Measurements from ENCODE around the gene ANGPTL7. TPM values are rescaled to one million over a fixed set of nuclear protein-coding genes. Genes with fewer than 3 reads are reported as not detected.

The ANGPTL7 gene
- total and polyA plus RNA-seq, 10 of the 15 experiments (the other 5 are each of a cell fraction or from before 2014, with no cell fraction given), result 0.09 TPM; not detected in 9

DNA sequence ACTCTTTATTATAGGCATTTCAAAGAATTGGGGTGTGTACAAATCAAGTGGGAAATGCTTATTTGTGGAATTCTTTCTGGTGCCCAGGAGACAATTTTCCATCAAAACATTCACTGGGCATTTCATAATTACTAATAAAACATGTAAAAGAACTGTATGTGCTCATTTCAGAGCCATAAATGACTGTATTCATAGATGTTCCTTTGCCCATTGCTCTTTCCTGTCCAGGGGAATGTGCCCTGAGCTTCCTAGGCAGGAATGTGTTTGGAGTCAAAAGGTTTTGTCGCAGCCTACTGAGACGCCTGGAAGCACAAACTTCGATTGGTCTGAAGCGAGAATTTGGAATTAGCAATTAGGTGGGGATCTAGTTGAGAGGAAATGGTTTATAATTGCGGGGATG, 45.8 kb upstream of the ANGPTL7 start:
- Histone ChIP-seq H3K79me2 (ENCODE audit: control insufficient read depth, insufficient read depth, low read length) (no peaks in the 10 kb centered on the region), H3K4me2 (ENCODE audit: control insufficient read depth, insufficient read depth) (no peak overlapping the region), H3K27me3 (replicated peaks in 1 of 2; ENCODE audit: control insufficient read depth in 2 of 2, insufficient read depth in 2 of 2, low read length in 1 of 2) (no peaks in the 10 kb centered on the region), H3K4me3 (no peak overlapping the region), H3K4me1 (ENCODE audit: control insufficient read depth, insufficient read depth, low read length) (no peaks in the 10 kb centered on the region), H3K36me3 (ENCODE audit: control insufficient read depth in 2 of 2, insufficient read depth in 2 of 2, low read length in 1 of 2) (peaks cover 7 to 17% of the 10 kb centered on the region in 2 experiments), H2AFZ (ENCODE audit: control insufficient read depth, low read depth, low read length) (no peak overlapping the region), H3K27ac (ENCODE audit: control insufficient read depth, insufficient read depth) (no peak overlapping the region), H3K9ac (ENCODE audit: control insufficient read depth, insufficient read depth, low read length) (no peak overlapping the region), H4K20me1 (ENCODE audit: control insufficient read depth, insufficient read depth) (no peaks in the 10 kb centered on the region), H3K9me3 (replicated peaks; ENCODE audit: control insufficient read depth, insufficient read depth, low read length) (no peaks in the 10 kb centered on the region)
- BruUV-seq (replicated peaks), result no TSS peak
- CTCF ChIA-PET, result no interaction called here
- no peak for DNase-seq (ENCODE audit: low read depth, low spot score)
- RAD21 ChIA-PET (ENCODE audit: unreplicated experiment), result no interaction called here
- POLR2A ChIA-PET, result no interaction called here
- in situ Hi-C loops (cut with MboI), result no loop called here
- intact Hi-C loops (cut with micrococcal nuclease; ENCODE audit: unreplicated experiment), result no loop called here
- SMC1A ChIA-PET (ENCODE audit: uncharacterized antibody, unreplicated experiment), result no interaction called here
- FAIRE-seq, result no peak
- ATAC-seq, result no peak
- TF ChIP-seq IKZF2 (IDR thresholded peaks at IDR 0.05) (no peak), MEF2B (IDR thresholded peaks at IDR 0.05; ENCODE audit: partially characterized antibody, poor library complexity, severe bottlenecking) (no peak), TAF1 (IDR thresholded peaks at IDR 0.05; ENCODE audit: borderline replicate concordance, low read depth, low read length) (no peak)
- WGBS (ENCODE audit: insufficient coverage, insufficient replicate concordance, low lambda C conversion rate, missing lambda C conversion rate), result 95% methylated on average over 5 of the region's 5 CpGs

DNA sequence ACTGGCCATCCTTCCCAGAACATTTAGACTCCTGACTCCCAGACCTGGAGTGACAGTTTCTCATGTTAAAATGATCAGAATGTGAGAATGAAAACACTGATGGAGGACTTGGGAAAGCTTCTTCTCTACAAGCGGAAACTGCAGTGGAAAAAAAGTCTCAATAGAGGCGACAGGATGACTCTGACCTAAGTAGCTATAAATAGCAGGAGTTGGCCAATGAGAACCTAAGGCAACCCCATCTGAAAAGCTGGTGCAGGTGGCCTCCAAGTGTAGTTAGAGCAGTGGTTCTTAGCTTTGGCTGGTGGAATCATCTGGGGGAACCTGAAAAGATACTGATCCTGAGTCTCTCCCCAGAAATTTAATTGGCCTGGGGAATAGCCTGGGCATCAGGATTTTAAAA, 45.2 kb upstream of the ANGPTL7 start:
- 87% methylated on average over 2 of the region's 2 CpGs for WGBS (ENCODE audit: insufficient coverage, insufficient replicate concordance, low lambda C conversion rate, missing lambda C conversion rate)
- ChIA-PET POLR2A (no interaction called here), RAD21 (ENCODE audit: unreplicated experiment) (no interaction called here), CTCF (no interaction called here), SMC1A (ENCODE audit: uncharacterized antibody, unreplicated experiment) (no interaction called here)
- intact Hi-C loops (cut with micrococcal nuclease; ENCODE audit: unreplicated experiment) (no loop called here), in situ Hi-C loops (cut with MboI) (no loop called here)
- H4K20me1 ChIP-seq (ENCODE audit: control insufficient read depth, insufficient read depth), result no peaks in the 10 kb centered on the region
- ATAC-seq (no peak), DNase-seq (ENCODE audit: low read depth, low spot score) (no peak), FAIRE-seq (no peak)
- H3K79me2 ChIP-seq (ENCODE audit: control insufficient read depth, insufficient read depth, low read length), result no peaks in the 10 kb centered on the region
- no peaks in the 10 kb centered on the region for H3K27me3 ChIP-seq (replicated peaks in 1 of 2; ENCODE audit: control insufficient read depth in 2 of 2, insufficient read depth in 2 of 2, low read length in 1 of 2)
- no peak for TF ChIP-seq POU2F2 (IDR thresholded peaks at IDR 0.05; ENCODE audit: borderline replicate concordance, low read depth, low read length)
- TF ChIP-seq SUPT20H (IDR thresholded peaks at IDR 0.05; ENCODE audit: borderline replicate concordance, control insufficient read depth, low read depth, low read length), result no peak
- no peak for TF ChIP-seq ZNF207 (IDR thresholded peaks at IDR 0.05; ENCODE audit: borderline replicate concordance)
- BruUV-seq (replicated peaks), result no TSS peak
- H2AFZ ChIP-seq (ENCODE audit: control insufficient read depth, low read depth, low read length), result no peak overlapping the region
- no peaks in the 10 kb centered on the region for H3K4me1 ChIP-seq (ENCODE audit: control insufficient read depth, insufficient read depth, low read length)
- H3K36me3 ChIP-seq (ENCODE audit: control insufficient read depth in 2 of 2, insufficient read depth in 2 of 2, low read length in 1 of 2), result peaks cover 7 to 13% of the 10 kb centered on the region in 2 experiments
- H3K9ac ChIP-seq (ENCODE audit: control insufficient read depth, insufficient read depth, low read length), result no peak overlapping the region
- H3K4me3 ChIP-seq, result no peak overlapping the region
- H3K9me3 ChIP-seq (replicated peaks; ENCODE audit: control insufficient read depth, insufficient read depth, low read length), result no peaks in the 10 kb centered on the region
- H3K4me2 ChIP-seq (ENCODE audit: control insufficient read depth, insufficient read depth), result no peak overlapping the region
- no peak overlapping the region for H3K27ac ChIP-seq (ENCODE audit: control insufficient read depth, insufficient read depth)

All from GM12878 (cell line).